Measurements from ENCODE around the gene KCNMB3.
"Not testable (repeated sequence)": the region's sequence is repeated elsewhere in the genome, so short reads cannot be mapped to it uniquely, and the experiment has no call there.

The KCNMB3 gene

GRCh38 chr3:179250803-179251476, at the start of gene KCNMB3:
KCNMB3 (minus strand) TSS chr3:179251114; CDS start chr3:179250990, 124 bp downstream.
- in situ Hi-C loops (cut with MboI; ENCODE audit: low sequenced_read_pairs), result no loop called here

GRCh38 chr3:179299999-179300613, 49.2 kb upstream of the KCNMB3 start:
- in situ Hi-C loops (cut with MboI; ENCODE audit: low sequenced_read_pairs), result no loop called here

- in situ Hi-C loops (cut with MboI; ENCODE audit: low sequenced_read_pairs), result no loop called here
These were observed 48.4 kb upstream of the KCNMB3 start for GRCh38 chr3:179299316-179299715.

GRCh38 chr3:179297971-179298725, 47.2 kb upstream of the KCNMB3 start:
- in situ Hi-C loops (cut with MboI; ENCODE audit: low sequenced_read_pairs), result no loop called here

GRCh38 chr3:179292450-179292849, 41.5 kb upstream of the KCNMB3 start:
- in situ Hi-C loops (cut with MboI; ENCODE audit: low sequenced_read_pairs), result no loop called here

- in situ Hi-C loops (cut with MboI; ENCODE audit: low sequenced_read_pairs), result no loop called here
These were observed 38.4 kb upstream of the KCNMB3 start for GRCh38 chr3:179289295-179289694.

- in situ Hi-C loops (cut with MboI; ENCODE audit: low sequenced_read_pairs), result no loop called here
These were observed 37.9 kb upstream of the KCNMB3 start for GRCh38 chr3:179288845-179289244.

- in situ Hi-C loops (cut with MboI; ENCODE audit: low sequenced_read_pairs), result no loop called here
These were observed 35.4 kb upstream of the KCNMB3 start for GRCh38 chr3:179286331-179286730.

- in situ Hi-C loops (cut with MboI; ENCODE audit: low sequenced_read_pairs), result no loop called here
These were observed 30.9 kb upstream of the KCNMB3 start for GRCh38 chr3:179281825-179282224.

GRCh38 chr3:179279837-179280236, 28.9 kb upstream of the KCNMB3 start:
- in situ Hi-C loops (cut with MboI; ENCODE audit: low sequenced_read_pairs), result no loop called here

- in situ Hi-C loops (cut with MboI; ENCODE audit: low sequenced_read_pairs), result no loop called here
These were observed 28.2 kb upstream of the KCNMB3 start for GRCh38 chr3:179278932-179279693.

GRCh38 chr3:179278151-179278550, 27.2 kb upstream of the KCNMB3 start:
- in situ Hi-C loops (cut with MboI; ENCODE audit: low sequenced_read_pairs), result no loop called here

- in situ Hi-C loops (cut with MboI; ENCODE audit: low sequenced_read_pairs), result no loop called here
These were observed 25.8 kb upstream of the KCNMB3 start for GRCh38 chr3:179276743-179277142.

GRCh38 chr3:179276001-179276400, 25.1 kb upstream of the KCNMB3 start:
- in situ Hi-C loops (cut with MboI; ENCODE audit: low sequenced_read_pairs), result no loop called here

- in situ Hi-C loops (cut with MboI; ENCODE audit: low sequenced_read_pairs), result not testable (repeated sequence)
These were observed 23.5 kb upstream of the KCNMB3 start for GRCh38 chr3:179274434-179274833.

GRCh38 chr3:179272385-179272784, 21.5 kb upstream of the KCNMB3 start:
- in situ Hi-C loops (cut with MboI; ENCODE audit: low sequenced_read_pairs), result no loop called here

- in situ Hi-C loops (cut with MboI; ENCODE audit: low sequenced_read_pairs), result no loop called here
These were observed 18.3 kb upstream of the KCNMB3 start for GRCh38 chr3:179269152-179269707.

GRCh38 chr3:179268400-179269051, 17.6 kb upstream of the KCNMB3 start:
- in situ Hi-C loops (cut with MboI; ENCODE audit: low sequenced_read_pairs), result no loop called here

- in situ Hi-C loops (cut with MboI; ENCODE audit: low sequenced_read_pairs), result no loop called here
These were observed 15.8 kb upstream of the KCNMB3 start for GRCh38 chr3:179266701-179267211.

GRCh38 chr3:179265875-179266274, 15.0 kb upstream of the KCNMB3 start:
- in situ Hi-C loops (cut with MboI; ENCODE audit: low sequenced_read_pairs), result no loop called here
